Adrenal gland (tissue), 12 donors: ENCODE data around the gene SPATA2L. TPM values are rescaled to one million over a fixed set of nuclear protein-coding genes. Genes with fewer than 3 reads are reported as not detected.
"Not testable (repeated sequence)": the region's sequence is repeated elsewhere in the genome, so short reads cannot be mapped to it uniquely, and the experiment has no call there.

Source experiments
- DNase-seq, 7 donors: peaks; one replicate each; pipeline ENCODE4 v3.0.0-alpha.2; 2019 to 2020
- H3K27ac ChIP-seq, 5 donors: fragments of 200-600 bp; sonication (generic) in 4 of 5; 1 replicate in 3 of 5; 2 replicates in 2 of 5; pipeline versions ENCODE4 v1.5.1 to v1.8.0; 2016 to 2020; ENCODE audit warnings: mild to moderate bottlenecking in 1 of 5
- H3K27me3 ChIP-seq: fragments of 200-600 bp; 2 replicates; pipeline ENCODE4 v1.8.0; 2021
- H3K36me3 ChIP-seq, 2 donors: fragments of 200-600 bp; replicated peaks in 1 of 2; 1 replicate in 1 of 2; 2 replicates in 1 of 2; pipeline versions ENCODE4 v1.5.1 to v1.8.0; 2018 to 2022
- H3K4me1 ChIP-seq, 2 donors: fragments of 200-600 bp; replicated peaks in 1 of 2; 1 replicate in 1 of 2; 2 replicates in 1 of 2; pipeline versions ENCODE4 v1.5.1 to v1.8.0; 2018 to 2021
- H3K4me3 ChIP-seq, 4 donors: fragments of 200-600 bp; sonication (generic) in 3 of 4; one replicate each; pipeline ENCODE4 v1.5.1; 2016 to 2018
- H3K9me3 ChIP-seq, 3 donors: fragments of 200-600 bp; sonication (generic) in 1 of 3; replicated peaks in 1 of 3; 1 replicate in 2 of 3; 2 replicates in 1 of 3; pipeline versions ENCODE4 v1.5.1 to v1.8.0; 2016 to 2021
- POLR2A ChIP-seq, 2 donors: fragments of 450-650 bp; IDR thresholded peaks; one replicate each; pipeline ENCODE4 v1.6.1; 2017; ENCODE audit warnings: antibody characterized with exemption in 2 of 2, mild to moderate bottlenecking in 2 of 2, moderate library complexity in 1 of 2
- WGBS, 4 donors: extraction: QIAGEN DNeasy Blood & Tissue Kit in 2 of 4; methylation state at CpG; one replicate each; pipeline versions ENCODE4 v1.1.5 to v1.1.7; 2013 to 2017; 5-methylcytosine and 5-hydroxymethylcytosine counted together
- intact Hi-C, 2 donors: fragments of 100-400 bp; cut with DNase I; formaldehyde crosslinking; loops; one replicate each; pipeline versions ENCODE4 v1.14.1 to v1.15.0; 2022 to 2023
- polyA plus RNA-seq, 3 donors: library from polyadenylated mRNA; stranded (reverse); fragments of 200-250 nt in 2 of 3; fragments of 350-450 nt in 1 of 3; fragmentation: Illumina TruSeq in 1 of 3; extraction: RNeasy Lipid Tissue Mini Kit (QIAGEN cat#74804) in 1 of 3; gene quantifications; one replicate each; pipeline ENCODE4 v1.2.3, GENCODE V29; 2013 to 2014
- total RNA-seq, 9 donors: library from RNA; depleted of rRNA in 4 of 9; stranded (reverse); fragments of >200 nt in 4 of 9; fragments of 120-200 nt in 1 of 9; fragmentation: NEBNext Ultra II Directional in 1 of 9; extraction: Animal tissue kit (Norgen Biotek cat#: 25700) in 1 of 9; gene quantifications; one replicate each; pipeline versions ENCODE4 v1.1.0 to v1.2.4, GENCODE V29; 2013 to 2023
- TF ChIP-seq, protein P1 (sequence below), 6 experiments: fragments of 450-650 bp in 4 of 6; fragments of 200-600 bp in 2 of 6; sonication (generic) in 1 of 6; IDR thresholded peaks; 1 replicate in 5 of 6; 2 replicates in 1 of 6; pipeline versions ENCODE4 v1.5.1 to v1.8.0; 2016 to 2021; ENCODE audit warnings: antibody characterized with exemption in 6 of 6, mild to moderate bottlenecking in 2 of 6, moderate library complexity in 1 of 6
- donor health status: healthy with polysubstance abuse.
- donor health status: Bipolar disorder and iron deficiency.
- donor health status: DM: yes; HTN: yes; CAD: no.
- donor health status: DM: no; HTN: no; CAD: no.
- donor health status: DM: no; HTN: no; CAD: no.
- donor health status: DM: yes; HTN: yes; CAD: no.

The SPATA2L gene
- total and polyA plus RNA-seq, 12 donors: 0.20 to 29.4 (median 11.2) TPM

DNA sequence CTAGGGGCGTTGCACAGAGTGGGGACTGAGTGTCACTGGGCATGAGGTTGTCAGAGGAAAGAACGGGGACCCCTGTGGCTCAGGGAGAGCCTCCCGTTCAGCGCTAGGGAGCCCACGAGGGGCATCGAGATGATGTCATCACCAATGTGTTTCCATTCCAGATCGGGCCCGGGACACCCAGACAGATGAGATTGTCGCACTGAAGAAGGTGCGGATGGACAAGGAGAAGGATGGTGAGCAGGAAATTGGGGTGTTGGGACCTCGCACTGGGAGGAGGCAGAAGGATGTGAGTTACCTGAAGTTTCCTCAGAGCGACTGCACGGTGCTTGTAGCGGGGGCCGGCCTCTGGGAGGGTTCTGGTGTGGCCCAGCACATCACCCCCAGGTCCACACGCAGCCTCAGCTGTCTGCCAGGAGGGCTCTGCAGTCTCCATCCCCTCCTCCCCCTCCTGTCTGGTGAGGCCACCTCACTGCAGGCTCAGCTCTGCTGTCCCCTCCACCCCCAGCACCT is 11.1 kb downstream of the SPATA2L start:
- no peak for DNase-seq
- Histone ChIP-seq H3K27me3 (no peaks in the 10 kb centered on the region), H3K4me3 (no peak overlapping the region), H3K4me1 (peaks cover 8 to 10% of the 10 kb centered on the region in 2 donors), H3K27ac (no peak overlapping the region), H3K36me3 (peaks cover 0 to 54% of the 10 kb centered on the region in 2 donors), H3K9me3 (no peaks in the 10 kb centered on the region)
- intact Hi-C loops: no loop called here
- TF ChIP-seq, protein P1, sequence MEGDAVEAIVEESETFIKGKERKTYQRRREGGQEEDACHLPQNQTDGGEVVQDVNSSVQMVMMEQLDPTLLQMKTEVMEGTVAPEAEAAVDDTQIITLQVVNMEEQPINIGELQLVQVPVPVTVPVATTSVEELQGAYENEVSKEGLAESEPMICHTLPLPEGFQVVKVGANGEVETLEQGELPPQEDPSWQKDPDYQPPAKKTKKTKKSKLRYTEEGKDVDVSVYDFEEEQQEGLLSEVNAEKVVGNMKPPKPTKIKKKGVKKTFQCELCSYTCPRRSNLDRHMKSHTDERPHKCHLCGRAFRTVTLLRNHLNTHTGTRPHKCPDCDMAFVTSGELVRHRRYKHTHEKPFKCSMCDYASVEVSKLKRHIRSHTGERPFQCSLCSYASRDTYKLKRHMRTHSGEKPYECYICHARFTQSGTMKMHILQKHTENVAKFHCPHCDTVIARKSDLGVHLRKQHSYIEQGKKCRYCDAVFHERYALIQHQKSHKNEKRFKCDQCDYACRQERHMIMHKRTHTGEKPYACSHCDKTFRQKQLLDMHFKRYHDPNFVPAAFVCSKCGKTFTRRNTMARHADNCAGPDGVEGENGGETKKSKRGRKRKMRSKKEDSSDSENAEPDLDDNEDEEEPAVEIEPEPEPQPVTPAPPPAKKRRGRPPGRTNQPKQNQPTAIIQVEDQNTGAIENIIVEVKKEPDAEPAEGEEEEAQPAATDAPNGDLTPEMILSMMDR (IDR thresholded peaks at IDR 0.05): no peak
- TF ChIP-seq POLR2A (IDR thresholded peaks at IDR 0.05): no peak
- 88 to 95% (median 93%) methylated on average over 14 to 16 of the region's 16 CpGs for WGBS, 4 donors

DNA sequence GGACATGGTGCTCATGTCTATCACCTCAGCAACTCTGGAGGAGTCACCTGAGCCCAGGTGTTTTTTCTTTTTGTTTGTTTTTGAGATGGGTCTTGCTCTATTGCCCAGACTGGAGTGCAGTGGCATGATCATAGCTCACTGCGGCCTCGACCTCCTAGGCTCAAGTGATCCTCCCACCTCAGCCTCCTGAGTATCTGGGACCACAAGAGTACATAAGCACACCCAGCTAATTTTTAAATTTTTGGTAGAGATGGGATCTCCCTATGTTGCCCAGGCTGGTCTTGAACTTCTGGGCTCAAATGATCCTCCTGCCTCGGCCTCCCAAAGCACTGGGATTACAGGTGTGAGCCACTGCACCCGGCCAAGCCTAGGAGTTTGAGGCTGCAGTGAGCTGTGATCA is 11.9 kb downstream of the SPATA2L start:
- WGBS, 4 donors: 78 to 92% (median 90%) methylated on average over 4 of the region's 4 CpGs
- H3K36me3 ChIP-seq: peaks cover 0 to 49% of the 10 kb centered on the region in 2 donors
- DNase-seq, intact Hi-C loops, H3K4me3 ChIP-seq, H3K27ac ChIP-seq, H3K9me3 ChIP-seq, H3K4me1 ChIP-seq, H3K27me3 ChIP-seq: not testable (repeated sequence)

DNA sequence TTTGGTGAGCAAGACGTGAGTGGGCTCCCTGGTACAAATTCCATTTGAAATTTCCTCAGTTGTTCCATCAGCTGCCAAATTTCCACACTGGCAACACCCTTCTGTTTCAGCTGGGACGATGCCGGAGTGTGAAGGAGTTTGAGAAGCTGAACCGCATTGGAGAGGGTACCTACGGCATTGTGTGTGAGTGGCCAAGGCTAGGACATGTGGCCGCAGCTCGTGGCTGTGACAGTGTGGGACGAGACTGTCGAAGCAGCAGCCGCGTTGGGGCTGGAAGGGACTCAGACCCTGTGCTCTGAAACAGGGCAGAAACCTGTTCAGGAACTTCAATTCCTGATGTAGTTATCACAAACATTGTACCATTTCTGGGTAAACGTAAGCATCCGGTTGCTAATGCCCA is 12.4 kb downstream of the SPATA2L start:
- intact Hi-C loops: no loop called here
- 92 to 97% (median 93%) methylated on average over 11 to 13 of the region's 13 CpGs for WGBS, 4 donors
- peaks cover 0 to 44% of the 10 kb centered on the region in 2 donors for H3K36me3 ChIP-seq
- H3K27me3 ChIP-seq: no peaks in the 10 kb centered on the region
- no peak for DNase-seq
- TF ChIP-seq, protein P1 (IDR thresholded peaks at IDR 0.05): no peak
- no peak for TF ChIP-seq POLR2A (IDR thresholded peaks at IDR 0.05)
- no peaks in the 10 kb centered on the region for H3K9me3 ChIP-seq
- peaks cover 8 to 10% of the 10 kb centered on the region in 2 donors for H3K4me1 ChIP-seq
- H3K27ac ChIP-seq: no peak overlapping the region
- no peak overlapping the region for H3K4me3 ChIP-seq

DNA sequence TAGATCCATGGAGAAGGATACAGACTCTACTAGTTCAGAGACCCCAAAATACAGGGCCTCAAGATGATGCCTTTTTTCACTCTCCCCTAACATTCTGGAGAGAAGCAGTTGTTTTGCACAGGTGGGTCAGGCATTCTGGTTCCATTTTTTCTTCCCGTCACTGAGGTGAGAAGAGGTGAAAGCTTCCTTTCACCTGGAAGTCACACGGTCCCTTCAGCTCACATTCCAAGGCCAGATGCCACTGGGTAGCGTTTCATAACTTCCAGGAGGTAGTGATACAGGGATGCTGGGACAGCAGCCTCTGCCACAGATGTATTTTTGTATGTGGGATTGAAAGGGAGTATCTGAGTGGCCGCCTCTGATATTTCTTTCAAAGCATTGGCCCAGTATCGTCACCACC is 13.1 kb downstream of the SPATA2L start:
- Histone ChIP-seq H3K27me3 (no peaks in the 10 kb centered on the region), H3K27ac (no peak overlapping the region), H3K9me3 (no peaks in the 10 kb centered on the region), H3K36me3 (peaks cover 0 to 37% of the 10 kb centered on the region in 2 donors), H3K4me3 (no peak overlapping the region), H3K4me1 (peaks cover 8 to 10% of the 10 kb centered on the region in 2 donors)
- intact Hi-C loops: no loop called here
- WGBS, 4 donors: 86 to 96% (median 88%) methylated on average over 5 of the region's 5 CpGs
- DNase-seq: no peak
- TF ChIP-seq, protein P1 (IDR thresholded peaks at IDR 0.05): no peak
- TF ChIP-seq POLR2A (IDR thresholded peaks at IDR 0.05): no peak
